HG03575 (cell line): ENCODE results near the gene CHST5.

ENCODE experiments used
- ATAC-seq: cut with Tn5 transposase; IDR thresholded peaks from one replicate; pipeline ENCODE4 v1.9.1; 2021; ENCODE audit not compliant: unreplicated experiment, insufficient number of reproducible peaks, low FRiP score; ENCODE audit errors: extremely low read depth

The CHST5 gene

DNA sequence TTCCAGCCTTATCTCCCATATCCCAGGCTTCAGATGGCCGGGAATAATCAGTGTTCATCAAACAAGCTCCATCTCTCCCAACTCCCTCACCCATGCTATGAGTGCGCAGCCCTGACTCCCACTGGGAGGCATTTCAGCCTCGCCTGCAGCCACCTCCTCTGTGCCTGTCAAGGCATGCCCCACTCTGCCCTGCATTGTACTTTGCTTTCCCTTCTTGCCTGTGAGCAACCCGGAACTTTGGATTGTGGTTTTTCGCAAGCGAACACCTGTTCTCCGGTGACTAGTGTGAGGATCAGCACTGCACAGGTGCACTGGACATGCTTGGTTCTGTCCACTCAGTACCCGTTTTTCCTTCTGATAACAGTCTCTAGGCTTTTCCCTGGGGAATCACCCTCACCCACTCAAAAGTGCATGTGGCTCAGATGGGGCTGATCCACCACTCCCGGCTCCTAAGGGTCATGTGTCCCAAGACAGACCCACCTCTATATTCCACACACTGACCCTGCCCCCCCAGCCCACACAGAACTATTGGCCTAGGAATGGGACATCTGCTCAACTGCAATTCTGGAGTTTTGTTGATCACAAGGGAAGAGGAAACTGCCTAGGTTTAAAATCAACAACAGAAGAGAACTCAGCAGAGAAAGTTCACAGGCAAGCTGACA lies 49.8 kb downstream of the CHST5 start:
- no peak for ATAC-seq

DNA sequence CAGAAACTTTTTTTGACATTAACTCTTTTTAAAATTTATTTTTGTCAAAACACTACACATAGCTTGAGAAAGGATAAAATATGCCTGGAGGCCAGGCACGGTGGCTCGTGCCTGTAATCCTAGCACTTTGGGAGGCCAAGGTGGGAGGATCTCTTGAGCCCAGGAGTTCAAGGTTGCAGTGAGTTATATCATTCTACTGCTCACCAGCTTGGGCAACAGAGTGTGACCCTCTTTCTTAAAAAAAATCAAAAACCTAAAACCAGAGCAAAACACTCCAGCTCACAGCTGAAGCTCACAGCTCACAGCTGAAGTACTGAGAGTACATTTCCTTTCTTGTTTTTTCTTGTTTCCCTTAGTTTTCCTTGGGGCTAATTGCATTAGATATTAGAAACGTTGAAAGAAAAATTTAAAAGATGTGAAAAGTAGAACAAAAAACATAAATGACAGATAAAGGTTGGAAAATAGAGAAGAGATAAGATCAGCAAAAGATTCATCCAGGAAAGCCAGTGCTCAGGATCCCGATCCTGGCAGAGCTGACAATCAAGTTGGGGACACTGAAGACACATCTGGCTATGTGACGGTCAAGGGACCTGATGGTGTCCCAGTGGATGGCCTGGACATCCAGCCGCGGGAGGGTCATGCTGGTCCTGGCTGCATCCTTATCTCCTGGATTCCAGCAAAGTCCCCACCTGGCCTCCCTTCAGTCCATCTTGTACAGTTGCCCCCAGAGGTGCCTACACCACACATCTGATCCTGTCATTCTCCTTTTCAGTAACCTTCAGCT lies 50.5 kb downstream of the CHST5 start:
- peak; percentile 31 for ATAC-seq

DNA sequence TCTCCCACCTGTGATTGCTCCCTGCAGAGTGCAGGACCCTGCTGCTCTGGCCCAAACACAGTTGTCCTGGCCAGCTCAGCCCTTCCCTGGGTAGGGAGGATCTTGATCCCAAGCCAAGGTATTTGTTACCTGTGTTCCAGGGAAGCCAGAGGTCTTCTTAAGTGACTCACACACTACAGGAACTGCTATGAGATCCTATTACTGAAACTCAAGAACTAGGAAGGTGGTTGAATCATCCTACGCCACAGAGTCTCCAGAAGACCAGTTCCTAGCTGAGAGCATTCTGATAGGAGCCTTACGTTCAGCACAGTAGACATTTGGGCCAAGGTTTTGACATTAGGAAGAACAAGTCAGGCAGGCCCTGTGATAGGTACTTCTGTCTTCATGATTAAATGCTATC lies 52.7 kb downstream of the CHST5 start:
- no peak for ATAC-seq

DNA sequence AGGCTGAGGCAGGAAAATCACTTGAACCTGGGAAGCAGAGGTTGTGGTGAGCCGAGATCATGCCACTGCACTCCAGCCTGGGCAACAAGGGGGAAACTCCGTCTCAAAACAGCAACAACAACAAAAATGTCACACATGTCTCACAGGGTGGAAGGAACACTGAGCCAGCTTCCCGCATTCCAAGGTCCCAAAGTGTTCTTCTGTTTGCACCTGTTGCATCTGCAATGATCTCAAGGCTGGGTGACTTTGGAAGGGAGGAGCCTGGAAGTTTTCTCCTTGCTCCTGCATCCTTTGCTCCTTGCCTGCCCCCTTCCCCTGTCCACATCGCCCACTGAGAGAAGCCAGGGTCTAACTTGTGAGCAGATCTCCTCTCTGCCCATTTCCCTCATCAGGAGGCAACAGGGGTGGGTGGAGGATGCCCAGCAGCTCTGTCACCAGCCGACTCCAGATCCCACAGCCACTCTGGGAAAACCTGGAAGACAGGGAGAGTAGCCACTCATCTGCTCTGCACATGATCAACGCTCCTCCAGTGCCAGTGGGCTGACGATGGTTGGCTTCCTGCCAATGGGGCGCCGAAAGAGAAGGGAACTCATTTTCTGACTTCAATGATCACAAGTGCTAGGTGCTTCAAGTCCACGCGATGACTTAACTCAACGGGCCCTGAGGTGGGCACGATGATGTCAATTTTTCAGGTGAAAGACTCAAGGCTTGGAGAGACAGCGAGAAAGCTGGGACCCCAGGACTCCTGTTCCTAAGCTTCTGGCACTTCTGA lies 53.3 kb downstream of the CHST5 start:
- ATAC-seq = no peak

DNA sequence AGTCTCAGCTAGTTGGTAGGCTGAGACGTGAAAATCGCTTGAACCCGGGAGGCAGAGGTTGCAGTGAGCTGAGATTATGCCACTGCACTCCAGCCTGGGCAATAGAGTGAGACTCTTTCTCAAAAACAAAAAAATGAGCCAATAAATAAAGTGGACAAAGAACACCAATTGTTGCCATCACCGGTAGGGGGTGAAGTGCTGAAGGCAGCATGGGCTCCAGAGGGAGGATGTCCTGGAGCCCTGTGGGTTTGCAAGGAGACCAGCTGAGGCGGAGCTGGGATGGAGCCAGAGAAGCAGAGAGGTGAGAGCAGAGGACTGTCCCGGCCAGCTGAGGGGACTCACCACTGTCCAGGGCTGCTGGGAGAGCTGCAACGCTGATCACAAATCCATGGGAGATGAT lies 54.4 kb downstream of the CHST5 start:
- ATAC-seq = no peak

DNA sequence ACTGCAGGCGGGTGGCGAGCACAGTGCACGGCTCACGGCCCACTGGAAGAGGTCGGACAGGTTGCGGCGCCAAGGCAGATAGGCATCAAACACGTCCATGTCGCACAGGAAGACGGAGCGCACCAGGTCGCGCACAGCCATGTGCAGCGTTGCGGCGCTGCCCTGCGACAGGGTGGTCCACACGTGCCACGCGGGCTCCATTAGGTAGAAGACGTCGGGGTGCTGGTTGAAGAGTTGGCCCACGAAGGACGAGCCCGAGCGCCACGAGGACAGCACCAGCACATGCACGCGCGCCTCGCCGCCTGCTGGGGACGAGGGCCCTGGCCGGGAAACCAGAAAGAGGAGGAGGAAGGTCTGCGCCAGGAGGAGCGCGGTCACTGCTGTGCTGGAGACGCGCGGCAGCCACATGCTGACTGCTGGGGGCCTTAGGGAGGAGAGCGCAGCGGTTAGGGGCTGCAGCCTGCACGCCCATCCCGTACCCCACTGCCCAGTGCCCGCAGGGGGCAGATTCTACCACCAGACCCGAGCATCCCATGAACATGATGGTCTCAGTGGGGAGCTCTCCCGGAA lies 56.4 kb downstream of the CHST5 start:
- no peak for ATAC-seq
